LNCAP (cell line): ENCODE data around the gene RINT1.

Source experiments
- TF ChIP-seq, protein P1 (sequence below): fragments of 450-650 bp; IDR thresholded peaks from 2 replicates; pipeline ENCODE4 v1.5.1; 2017; ENCODE audit warnings: mild to moderate bottlenecking

The RINT1 gene

DNA sequence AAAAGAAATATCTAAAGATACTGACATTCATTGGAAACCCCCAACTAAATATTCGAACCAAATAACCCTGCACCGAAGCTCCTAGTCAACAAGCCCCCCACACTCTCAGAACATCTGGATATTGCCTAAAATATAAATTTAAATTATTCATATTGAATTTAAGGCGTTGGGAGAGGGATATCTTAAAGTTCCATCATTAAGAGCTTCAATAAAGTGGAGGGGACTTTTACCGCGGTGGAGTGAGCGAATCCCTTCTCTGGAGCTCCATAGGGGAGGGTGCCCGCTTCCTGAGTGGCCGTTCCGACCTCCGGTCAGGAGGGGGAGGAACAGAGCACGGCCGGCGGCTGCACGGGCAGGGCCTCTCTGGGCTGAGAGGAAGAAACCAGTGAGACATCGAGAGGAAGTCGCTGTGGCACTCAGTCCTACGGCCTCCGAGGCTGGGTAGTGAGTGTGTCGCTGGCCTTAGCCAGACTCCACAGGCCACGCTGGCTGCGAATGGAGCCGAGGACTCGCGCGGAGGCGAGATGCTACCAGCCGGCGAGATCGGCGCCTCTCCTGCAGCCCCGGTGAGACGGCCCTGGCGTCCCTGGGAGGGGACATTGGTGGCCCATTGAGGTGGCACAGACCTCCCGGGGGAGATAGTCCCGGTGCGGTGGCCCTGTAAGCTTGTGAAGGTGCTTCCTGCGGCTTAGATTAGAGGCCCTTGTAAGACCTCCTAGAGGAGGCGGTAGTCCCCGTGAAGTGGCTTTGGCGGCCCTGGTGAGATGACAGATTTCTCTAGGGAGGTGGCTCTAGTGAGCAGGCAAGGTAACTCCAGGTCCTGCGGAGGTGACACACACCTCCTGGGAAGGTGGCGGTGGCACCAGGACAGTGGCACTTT is at the start of gene RINT1:
TSS of gene RINT1 (plus strand) at position 410 of the 880 bp plus-strand sequence. CDS start at position 525, 115 bp downstream.
- TF ChIP-seq, protein P1, sequence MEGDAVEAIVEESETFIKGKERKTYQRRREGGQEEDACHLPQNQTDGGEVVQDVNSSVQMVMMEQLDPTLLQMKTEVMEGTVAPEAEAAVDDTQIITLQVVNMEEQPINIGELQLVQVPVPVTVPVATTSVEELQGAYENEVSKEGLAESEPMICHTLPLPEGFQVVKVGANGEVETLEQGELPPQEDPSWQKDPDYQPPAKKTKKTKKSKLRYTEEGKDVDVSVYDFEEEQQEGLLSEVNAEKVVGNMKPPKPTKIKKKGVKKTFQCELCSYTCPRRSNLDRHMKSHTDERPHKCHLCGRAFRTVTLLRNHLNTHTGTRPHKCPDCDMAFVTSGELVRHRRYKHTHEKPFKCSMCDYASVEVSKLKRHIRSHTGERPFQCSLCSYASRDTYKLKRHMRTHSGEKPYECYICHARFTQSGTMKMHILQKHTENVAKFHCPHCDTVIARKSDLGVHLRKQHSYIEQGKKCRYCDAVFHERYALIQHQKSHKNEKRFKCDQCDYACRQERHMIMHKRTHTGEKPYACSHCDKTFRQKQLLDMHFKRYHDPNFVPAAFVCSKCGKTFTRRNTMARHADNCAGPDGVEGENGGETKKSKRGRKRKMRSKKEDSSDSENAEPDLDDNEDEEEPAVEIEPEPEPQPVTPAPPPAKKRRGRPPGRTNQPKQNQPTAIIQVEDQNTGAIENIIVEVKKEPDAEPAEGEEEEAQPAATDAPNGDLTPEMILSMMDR = peak; percentile 86

DNA sequence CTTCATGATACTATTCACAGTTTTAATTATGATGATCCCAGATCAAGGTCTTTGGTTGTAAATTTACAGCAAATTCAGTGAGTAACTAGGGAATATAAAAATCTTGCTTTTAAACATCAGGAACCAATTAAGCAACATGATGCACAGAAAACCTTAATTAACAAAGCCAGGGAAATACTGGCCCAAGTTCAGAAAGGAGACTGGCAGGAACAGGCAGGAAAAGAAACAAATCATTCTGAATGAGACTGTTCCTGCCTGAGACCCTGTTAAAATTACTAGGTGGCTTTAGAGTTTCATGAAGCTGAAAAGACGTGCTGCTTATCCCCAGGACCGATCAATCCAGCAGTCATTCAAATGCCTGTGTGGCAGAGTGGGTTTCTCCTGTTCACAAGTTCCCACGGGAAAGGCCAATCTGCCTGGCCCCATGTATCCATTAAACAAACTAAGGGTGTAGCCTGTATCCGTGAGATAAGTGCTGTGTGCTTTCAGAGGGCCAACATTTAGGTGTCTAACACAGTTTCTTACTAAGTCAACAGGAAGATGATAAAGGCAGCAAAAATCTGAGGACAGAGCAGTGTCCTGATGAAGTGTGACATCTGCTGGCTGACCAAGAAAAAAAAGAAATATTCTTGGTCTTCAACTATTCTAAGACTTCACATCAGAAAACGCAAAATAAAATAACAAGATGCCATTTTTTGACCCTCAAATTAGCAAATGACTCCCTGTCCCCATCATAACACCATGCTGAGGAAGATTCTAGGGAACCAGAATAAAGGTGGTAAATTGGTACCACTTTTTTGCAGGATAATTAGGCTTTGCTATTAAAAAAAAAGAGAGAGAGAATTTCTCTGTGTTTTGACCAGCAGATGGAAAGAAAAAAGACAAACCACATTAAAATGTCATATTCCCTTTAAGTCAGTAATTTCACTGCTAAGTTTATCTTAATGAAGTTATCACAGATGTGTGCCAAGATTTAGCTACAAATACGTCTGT is 44.1 kb upstream of the RINT1 start:
- TF ChIP-seq, protein P1 = peak; percentile 49

DNA sequence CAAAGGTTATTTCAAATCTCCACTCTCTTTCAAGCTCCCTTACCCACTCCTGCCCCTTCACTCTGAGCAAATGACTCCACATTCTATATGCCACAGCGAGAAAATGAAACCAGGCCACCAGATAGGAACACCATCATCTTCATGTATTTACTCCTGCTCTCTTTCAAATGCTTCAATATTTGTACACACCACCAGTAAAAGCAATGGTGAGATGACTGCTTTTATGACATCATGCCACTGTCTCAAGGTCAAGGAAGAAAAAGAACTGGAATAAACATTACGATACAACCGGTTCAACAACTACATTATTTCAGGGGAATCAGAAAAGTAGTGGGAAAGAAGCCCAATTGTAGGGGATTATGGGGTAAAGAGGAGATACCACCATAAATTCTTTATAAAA is 42.6 kb upstream of the RINT1 start:
- TF ChIP-seq, protein P1 = no peak

DNA sequence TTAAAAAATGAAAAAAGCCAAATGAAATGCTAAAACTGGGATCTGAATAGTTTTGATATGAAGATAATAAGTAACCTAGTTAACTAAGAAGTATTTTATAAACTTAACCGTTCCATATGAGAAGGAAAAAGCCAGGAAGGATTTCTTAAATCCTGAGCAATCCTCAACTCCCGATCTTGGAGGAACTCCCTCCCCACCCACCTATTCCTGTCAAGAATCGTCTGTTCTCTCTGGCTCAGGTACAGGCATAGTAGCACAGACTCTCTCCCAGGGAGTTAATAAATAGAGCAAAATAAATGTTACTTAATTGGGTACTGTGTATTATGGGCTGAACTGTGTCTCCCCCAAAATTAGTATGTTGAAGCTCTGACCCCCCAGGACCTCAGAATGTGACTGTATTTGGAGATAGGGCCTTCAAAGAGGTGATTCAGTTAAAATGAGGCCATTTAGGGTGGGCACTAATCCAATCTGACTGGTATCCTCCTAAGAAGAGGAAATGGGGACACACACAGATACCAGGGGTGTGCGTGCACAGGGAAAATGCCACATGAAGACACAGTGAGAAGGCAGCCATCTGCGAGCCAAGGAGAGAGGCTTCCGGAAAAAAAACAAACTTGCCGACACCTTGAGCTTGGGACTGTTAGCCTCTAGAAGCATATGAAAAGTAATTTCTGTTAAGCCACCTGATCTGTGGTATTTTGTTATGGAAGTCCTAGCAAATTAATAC is 38.6 kb upstream of the RINT1 start:
- TF ChIP-seq, protein P1 = no peak

DNA sequence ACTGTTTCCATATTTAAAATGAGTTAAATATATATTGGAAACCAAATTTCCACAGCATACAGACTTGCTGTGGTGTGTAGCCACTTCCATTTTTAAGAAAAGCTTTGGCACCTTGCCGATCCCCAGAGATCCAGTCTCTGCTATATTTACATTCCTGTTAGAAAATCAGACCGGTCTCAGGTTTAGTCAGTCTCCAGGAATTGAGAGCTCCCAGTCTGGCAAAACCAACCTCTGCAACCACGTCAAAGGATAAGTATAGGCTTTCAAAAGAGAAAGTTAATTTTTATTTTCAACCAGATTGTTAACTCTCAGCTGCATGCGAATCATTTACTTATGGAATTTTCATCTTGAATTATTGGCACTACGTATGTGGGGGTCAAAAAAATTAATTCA is 38.1 kb upstream of the RINT1 start:
- TF ChIP-seq, protein P1 = no peak

DNA sequence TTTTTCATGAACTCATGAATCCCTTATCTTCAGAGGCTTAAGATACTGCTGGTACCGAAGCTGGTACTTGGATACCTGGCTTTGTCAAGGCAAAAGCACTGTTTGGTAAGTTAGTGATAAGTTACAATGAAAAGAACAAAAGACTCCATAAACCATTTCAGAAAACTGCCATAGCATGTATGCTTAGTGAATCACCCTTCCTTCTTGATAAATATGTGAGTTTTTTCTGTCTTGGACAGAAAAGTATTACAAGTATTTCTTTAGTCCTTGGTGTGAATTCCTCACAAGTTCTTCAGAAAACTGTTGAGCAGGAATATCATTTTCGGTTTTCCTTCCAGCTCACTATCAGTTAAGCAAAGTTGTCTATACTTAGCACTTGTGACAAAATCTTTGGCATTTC is 35.5 kb upstream of the RINT1 start:
- TF ChIP-seq, protein P1 = no peak

DNA sequence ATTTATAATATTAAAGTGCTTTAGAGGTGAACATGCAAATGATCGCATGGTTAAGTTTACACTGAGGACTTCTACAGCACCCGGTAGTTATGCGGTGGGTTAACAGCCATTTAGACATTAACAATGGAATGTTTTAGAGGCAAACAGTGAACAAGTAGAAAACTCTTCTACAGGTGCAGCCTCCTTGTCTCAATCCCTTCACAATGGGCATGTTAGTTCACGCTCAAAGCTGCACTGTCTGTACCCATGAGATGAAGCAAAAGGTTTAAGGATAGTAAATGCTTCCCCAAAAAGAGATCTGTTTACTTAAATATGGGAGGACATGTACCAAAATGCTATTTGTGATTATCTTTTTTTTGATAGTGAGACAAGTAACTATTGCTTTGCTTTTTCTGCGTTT is 35.0 kb upstream of the RINT1 start:
- TF ChIP-seq, protein P1 = no peak
